Breast epithelium (tissue), 3 donors: ENCODE results near the gene WDR54.

Experiments
- CTCF ChIP-seq, 3 donors: fragments of 450-650 bp; IDR thresholded peaks; one replicate each; pipeline ENCODE4 v1.5.1; 2016 to 2017; ENCODE audit warnings: antibody characterized with exemption in 3 of 3, mild to moderate bottlenecking in 3 of 3, moderate library complexity in 3 of 3
- POLR2A ChIP-seq: fragments of 450-650 bp; IDR thresholded peaks from one replicate; pipeline ENCODE4 v1.6.1; 2016; ENCODE audit warnings: antibody characterized with exemption, mild to moderate bottlenecking, moderate library complexity
- POLR2AphosphoS5 ChIP-seq, 3 donors: sonication (generic); formaldehyde crosslinking; IDR thresholded peaks; one replicate each; pipeline ENCODE4 v1.6.1; 2017; ENCODE audit warnings: antibody characterized with exemption in 3 of 3

DNA sequence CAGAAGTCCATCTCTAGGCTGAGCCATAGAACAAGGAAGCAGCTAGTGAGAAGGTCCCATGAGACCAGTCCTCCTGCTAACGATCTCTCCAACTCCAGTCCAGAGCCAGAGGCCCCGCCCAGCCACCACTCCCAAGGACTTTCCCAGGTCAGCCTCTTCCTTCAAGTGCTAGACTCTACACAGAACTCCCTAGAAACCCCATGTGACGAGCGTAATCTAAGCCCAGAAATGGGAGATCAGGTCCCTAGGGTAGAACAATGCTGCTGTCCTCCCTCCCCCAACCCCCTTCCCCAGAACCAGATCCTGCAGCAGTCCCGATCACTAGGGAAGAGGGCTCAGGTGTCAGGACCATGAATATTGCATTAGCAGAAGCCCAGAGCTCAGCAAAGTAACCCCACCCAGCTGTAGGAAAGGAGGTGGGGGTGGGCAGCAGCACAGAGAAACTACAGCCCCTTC, 48.3 kb upstream of the WDR54 start:
- TF ChIP-seq CTCF (IDR thresholded peaks at IDR 0.05) = no peak
- no peak for TF ChIP-seq POLR2A
- TF ChIP-seq POLR2AphosphoS5 (IDR thresholded peaks at IDR 0.05) = no peak
